K562 treated with DMSO at 1 percent for 48 hours (cell line): ENCODE measurements around the gene FRMD6. TPM values are rescaled to one million over a fixed set of nuclear protein-coding genes. Genes with fewer than 3 reads are reported as not detected.

ENCODE experiments used
- total RNA-seq: library from RNA; unstranded; fragments of 300-600 nt; gene quantifications from 2 replicates; pipeline ENCODE4 v1.2.3, GENCODE V29; 2022; ENCODE audit warnings: low replicate concordance; ENCODE audit errors: extremely low read depth

The FRMD6 gene
- not detected in 2 replicates for total RNA-seq

DNA sequence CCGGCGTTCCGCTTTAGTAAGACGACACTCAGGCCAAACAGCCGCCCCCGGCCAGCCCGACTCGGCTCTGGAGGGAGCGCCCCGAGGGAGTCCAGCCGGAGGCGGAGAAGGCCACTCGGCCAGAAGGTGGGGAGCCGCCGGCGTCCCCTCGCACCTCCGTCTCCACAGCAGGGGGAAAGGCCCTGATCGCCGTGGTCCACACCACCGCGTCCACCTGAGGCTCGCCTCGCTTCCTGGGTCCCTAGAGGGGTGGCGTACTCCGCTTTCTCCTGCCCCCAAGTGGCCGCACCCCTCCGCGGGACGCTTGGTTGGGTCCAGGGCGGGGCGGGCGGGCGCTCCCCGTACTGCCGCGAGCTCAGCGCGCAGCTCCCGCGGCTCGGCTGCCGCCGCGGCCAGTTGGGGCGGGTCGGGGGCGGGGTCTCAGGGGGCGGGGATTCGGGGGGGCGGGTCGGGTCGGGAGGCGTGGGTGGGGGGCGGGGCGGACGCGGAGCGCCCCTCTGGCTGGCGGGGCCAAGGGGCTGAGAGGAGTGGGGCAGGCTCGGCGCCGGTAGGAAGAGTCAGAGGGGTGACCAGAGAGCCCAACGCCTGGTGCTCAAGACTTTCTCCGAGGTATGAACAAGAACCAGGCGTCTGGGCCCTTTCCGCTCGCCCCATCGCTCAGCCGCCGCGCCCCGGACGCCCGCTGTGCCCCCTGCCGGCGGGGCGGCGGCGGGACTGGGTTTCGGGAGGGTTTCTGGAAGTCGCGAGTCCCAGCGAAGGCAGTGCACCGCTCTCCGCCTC lies at the start of gene FRMD6:
Gene FRMD6 (plus strand): TSS at position 523 of the 780 bp plus-strand sequence. CDS start 37,927 bp downstream, outside the sequence.

Other genes starting within 250 kb of the FRMD6 start
- not detected in 2 replicates for gene GNG2, start 208.7 kb downstream of the FRMD6 start, total RNA-seq